Peyer's patch (tissue), 4 donors: ENCODE data around the gene HOXD9.

ENCODE experiments used
- CTCF ChIP-seq, 6 experiments: fragments of 450-650 bp in 4 of 6; fragments of 200-600 bp in 2 of 6; sonication (generic) in 1 of 6; IDR thresholded peaks; one replicate each; pipeline ENCODE4 v1.5.1; 2017 to 2019; ENCODE audit warnings: antibody characterized with exemption in 6 of 6, mild to moderate bottlenecking in 3 of 6, moderate library complexity in 1 of 6
- POLR2A ChIP-seq, 2 donors: fragments of 450-650 bp; IDR thresholded peaks; one replicate each; pipeline ENCODE4 v1.5.1; 2017; ENCODE audit warnings: antibody characterized with exemption in 2 of 2, mild to moderate bottlenecking in 2 of 2, moderate library complexity in 2 of 2

GRCh38 chr2:176082824-176083751 is 39.4 kb upstream of the HOXD9 start:
- TF ChIP-seq CTCF (IDR thresholded peaks at IDR 0.05): no peak
- TF ChIP-seq POLR2A (IDR thresholded peaks at IDR 0.05): no peak
